SK-N-SH (cell line): ENCODE data around the gene PRPSAP2.

ENCODE experiments used
- CTCF ChIP-seq: fragments of 200-600 bp; sonication (generic); IDR thresholded peaks from 2 replicates; pipeline ENCODE4 v1.6.1; 2017; ENCODE audit warnings: antibody characterized with exemption, mild to moderate bottlenecking, moderate library complexity
- ELF1 ChIP-seq: IDR thresholded peaks from 2 replicates; pipeline ENCODE4 v1.4.0; 2012
- EP300 ChIP-seq, 2 experiments: IDR thresholded peaks; 2 replicates each; pipeline versions ENCODE4 v1.4.0 to v1.6.1; 2012; ENCODE audit warnings: borderline replicate concordance in 1 of 2, low read depth in 1 of 2, low read length in 1 of 2
- FOXJ3 ChIP-seq: sonication (generic); formaldehyde crosslinking; IDR thresholded peaks from 2 replicates; pipeline ENCODE4 v1.5.1; 2020; ENCODE audit warnings: mild to moderate bottlenecking, missing genetic modification reagents
- MAX ChIP-seq: IDR thresholded peaks from 2 replicates; pipeline ENCODE4 v1.4.0; 2012; ENCODE audit warnings: low read depth
- MXI1 ChIP-seq: IDR thresholded peaks from 2 replicates; pipeline ENCODE4 v1.6.1; 2012; ENCODE audit warnings: mild to moderate bottlenecking, low read depth, low read length, improper control_type of control experiment
- RAD21 ChIP-seq: IDR thresholded peaks from 2 replicates; pipeline ENCODE4 v1.6.1; 2012; ENCODE audit warnings: mild to moderate bottlenecking, low read length
- RFX5 ChIP-seq: IDR thresholded peaks from 2 replicates; pipeline ENCODE4 v1.6.1; 2012; ENCODE audit warnings: mild to moderate bottlenecking, improper control_type of control experiment, low read length
- TF ChIP-seq, protein P1 (sequence below): fragments of 150-350 bp; IDR thresholded peaks from 2 replicates; pipeline ENCODE4 v1.6.1; 2017; ENCODE audit warnings: antibody characterized with exemption, low read length, low read depth, borderline replicate concordance

DNA sequence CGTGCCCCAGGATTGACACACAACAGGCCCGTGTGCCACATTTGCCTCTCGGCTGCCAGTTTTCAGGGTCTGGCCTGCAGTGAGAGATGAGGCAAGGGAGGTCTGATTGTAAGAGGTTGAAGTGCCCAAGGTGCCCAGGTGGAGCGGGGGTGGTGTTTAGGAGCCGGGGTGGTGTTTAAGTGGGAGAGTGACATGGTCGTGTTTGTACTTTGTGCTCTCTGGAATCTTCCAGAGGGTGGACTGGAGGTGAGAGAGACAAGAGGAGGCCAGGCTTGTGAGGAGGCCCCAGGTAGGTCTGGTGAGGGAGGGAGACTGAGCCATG, 104.5 kb downstream of the PRPSAP2 start:
- no peak for TF ChIP-seq CTCF
- no peak for TF ChIP-seq MAX
- no peak for TF ChIP-seq FOXJ3 (CRISPR knock-in tag)
- TF ChIP-seq RFX5 = no peak
- no peak for TF ChIP-seq RAD21
- TF ChIP-seq ELF1 = no peak
- no peak for TF ChIP-seq EP300 (IDR thresholded peaks at IDR 0.05; ENCODE audit: borderline replicate concordance in 1 of 2, low read depth in 1 of 2, low read length in 1 of 2)
- TF ChIP-seq MXI1 = no peak
- TF ChIP-seq, protein P1, sequence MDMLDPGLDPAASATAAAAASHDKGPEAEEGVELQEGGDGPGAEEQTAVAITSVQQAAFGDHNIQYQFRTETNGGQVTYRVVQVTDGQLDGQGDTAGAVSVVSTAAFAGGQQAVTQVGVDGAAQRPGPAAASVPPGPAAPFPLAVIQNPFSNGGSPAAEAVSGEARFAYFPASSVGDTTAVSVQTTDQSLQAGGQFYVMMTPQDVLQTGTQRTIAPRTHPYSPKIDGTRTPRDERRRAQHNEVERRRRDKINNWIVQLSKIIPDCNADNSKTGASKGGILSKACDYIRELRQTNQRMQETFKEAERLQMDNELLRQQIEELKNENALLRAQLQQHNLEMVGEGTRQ = no peak
